Measurements from ENCODE around the gene PTPN13.
A peak's percentile ranks its signal among the peaks of the same experiment; 100 is the strongest.
"Not testable (repeated sequence)": the region's sequence is repeated elsewhere in the genome, so short reads cannot be mapped to it uniquely, and the experiment has no call there.

The PTPN13 gene

DNA sequence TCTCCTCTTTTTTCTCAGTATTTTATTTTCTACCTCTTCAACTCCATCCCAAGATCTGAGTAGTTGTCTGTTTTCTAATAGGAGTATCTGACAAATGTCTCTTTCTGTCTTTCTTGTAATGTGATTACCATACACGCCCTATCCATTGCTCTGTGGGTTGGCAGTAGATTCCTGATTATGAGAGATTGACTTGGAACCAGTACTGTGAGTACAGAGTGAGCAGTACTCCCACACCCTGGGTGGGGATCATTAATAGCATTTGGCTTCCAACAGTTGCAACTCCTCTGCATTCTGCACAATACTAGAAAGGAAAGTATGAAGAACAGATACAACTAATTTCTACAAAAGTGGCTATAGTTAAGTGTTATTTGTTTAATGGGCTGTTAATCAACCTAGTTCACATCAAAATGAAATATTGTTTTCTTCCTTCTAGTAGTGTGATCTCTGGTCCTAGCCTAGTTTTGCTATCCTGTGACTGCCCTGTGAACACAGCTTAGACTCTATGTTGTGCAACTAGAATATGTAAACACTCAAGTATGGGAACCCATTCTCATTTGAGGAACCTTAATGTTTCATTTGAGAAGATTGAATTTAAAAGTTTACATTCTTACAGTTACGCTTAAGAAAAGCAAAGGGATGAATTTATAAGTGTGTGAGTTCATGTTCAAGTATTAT lies 112.9 kb downstream of the PTPN13 start:
- peak in 3 of 56 donors; percentile 1 to 10 (median 6) for DNase-seq

DNA sequence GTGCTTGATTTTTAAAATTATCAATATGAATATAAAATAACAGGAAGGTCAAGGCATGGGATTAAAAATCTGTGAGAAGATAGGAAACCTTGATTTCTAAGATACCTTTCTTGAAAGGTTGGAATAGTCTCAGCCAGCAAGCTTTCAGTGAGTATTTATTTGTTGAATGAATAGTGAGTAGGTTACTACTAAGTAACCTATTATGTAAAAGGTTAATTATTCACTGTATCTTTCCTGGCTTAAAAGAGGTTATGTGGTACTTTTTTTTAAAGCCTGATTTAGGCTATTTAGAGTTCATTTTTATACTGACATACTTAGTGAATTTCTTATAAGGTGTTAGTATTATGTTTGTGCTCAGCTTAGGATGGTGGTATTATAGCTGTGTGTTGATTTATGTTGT lies 123.5 kb downstream of the PTPN13 start:
- no peak for DNase-seq

DNA sequence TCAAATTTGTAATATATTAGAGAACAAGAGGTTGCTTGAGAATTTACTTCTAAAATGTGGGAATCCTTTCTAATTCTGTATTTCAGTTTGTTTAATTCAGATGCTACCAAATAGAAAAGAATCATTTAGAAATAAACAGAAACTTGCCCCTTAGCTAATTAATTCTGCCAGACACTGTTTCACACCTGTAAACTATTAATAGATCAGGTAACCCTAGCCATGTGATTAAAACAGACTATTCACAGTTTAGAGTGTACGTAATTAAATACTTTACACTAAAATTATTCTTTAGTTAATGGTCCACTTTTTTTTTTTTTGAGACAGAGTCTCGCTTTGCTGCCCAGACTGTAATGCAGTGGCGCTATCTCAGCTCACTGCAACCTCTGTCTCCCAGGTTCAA lies 124.0 kb downstream of the PTPN13 start:
- DNase-seq, result no peak

DNA sequence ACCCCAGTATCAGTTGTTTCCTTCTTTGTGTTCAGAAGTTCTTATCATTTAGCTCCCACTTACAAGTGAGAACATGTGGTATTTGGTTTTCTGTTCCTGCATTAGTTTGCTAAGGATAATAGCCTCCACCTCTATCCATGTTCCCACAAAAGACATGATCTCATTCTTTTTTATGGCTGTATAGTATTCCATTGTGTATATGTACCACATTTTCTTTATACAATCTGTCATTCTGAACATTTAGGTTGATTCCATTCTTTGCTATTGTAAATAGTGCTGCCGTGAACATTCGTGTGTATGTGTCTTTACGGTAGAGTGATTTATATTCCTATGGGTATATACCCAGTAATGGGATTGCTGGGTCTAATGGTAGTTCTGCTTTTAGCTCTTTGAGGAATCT lies 125.0 kb downstream of the PTPN13 start:
- DNase-seq, result not testable (repeated sequence)

DNA sequence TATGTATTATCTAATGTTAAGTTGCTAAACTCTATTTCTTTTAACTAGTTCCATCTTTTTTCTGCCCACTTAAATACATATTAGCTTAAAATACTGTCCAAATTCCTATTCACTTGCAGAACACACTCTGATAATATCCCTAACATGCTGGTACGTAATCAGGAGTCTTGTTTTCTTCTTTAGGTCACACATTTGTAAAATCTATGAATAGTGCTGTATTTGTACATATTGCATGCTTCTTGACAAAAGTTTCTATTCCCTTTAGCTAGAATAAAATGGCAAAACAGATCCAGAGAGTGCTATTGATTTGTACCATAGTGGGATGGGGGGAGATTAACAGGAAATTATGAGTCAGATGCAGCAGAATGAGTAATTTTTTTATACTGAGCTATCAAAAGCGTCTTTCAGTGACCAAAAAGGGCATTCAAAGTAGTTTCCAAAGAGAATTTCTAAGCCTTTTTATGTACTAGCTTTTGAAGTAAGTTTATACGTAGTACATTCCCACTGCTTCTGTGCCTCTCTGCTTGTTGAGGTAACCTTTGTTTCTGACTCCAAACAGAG lies 126.5 kb downstream of the PTPN13 start:
- peak in 1 of 56 donors; percentile 5 for DNase-seq

DNA sequence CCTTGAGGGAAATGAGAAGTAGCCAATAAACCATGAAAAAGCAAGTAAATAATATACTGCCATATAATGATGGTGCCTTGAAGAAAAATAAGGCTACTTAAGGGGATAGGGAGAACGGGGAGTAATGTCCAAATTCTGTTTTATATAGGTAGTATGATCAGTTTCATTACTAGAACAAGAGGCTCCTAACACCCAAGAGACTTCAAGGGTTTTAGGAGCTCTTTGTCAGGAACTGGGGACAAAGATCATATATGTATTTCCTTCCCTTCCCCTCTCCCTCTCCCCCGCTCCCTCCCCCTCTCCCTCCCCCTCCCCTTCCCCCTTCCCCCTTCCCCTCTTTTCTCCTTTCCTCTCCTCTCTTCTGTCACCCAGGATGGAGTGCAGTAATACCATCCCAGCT lies 127.3 kb downstream of the PTPN13 start:
- no peak for DNase-seq

DNA sequence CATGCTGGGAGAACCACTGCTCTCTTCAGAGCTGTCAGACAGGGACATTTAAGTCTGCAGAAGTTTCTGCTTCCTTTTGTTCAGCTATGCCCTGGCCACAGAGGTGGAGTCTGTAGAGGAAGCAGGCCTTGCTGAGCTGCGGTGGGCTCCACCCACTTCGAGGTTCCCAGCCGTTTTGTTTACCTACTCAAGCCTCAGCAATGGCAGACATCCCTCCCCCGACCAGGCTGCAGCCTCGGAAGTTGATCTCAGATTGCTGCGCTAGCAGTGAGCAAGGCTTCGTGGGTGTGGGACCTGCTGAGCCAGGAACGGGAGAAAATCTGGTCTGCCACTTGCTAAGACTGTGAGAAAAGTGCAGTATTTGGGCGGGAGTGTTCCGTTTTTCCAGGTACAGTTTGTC lies 136.2 kb downstream of the PTPN13 start:
- DNase-seq, result peak in 11 of 56 donors; percentile 0 to 33 (median 6)

DNA sequence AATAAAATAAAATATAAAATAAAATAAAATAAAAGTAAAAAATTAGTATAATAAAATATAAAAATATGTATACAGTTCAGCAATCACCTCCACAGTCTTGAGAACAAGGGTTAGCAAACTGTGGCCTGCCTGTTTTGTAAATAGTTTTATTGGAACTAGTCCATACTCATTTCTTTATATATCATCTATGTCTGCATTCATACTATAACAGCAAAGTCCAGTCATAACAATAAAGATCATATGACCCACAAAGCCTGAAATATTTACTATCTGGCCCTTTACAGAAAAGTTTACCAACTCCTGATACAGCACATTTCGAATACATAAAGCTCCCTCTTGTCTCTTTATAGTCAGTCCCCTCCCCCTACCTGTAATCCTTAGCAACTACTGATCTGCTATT lies 143.1 kb downstream of the PTPN13 start:
- no peak for DNase-seq

DNA sequence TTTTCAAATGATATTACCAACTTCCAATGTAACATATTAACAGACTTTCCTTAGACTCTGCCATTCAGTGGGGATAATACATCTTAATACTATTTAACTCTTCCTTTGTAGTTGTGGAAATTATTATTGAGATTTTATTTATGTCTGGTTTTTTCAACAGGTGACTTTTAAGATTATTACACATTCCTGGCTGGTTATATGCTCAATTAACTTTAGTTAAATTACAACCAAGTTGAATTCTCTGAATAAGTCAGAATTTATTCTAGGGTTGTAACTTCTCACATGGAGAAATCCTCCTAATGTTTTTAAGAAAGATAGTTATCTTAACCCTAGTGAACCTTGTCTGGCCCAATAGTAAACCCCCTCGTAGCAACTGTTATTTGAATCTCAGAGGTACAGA lies 147.7 kb downstream of the PTPN13 start:
- DNase-seq, result no peak

DNA sequence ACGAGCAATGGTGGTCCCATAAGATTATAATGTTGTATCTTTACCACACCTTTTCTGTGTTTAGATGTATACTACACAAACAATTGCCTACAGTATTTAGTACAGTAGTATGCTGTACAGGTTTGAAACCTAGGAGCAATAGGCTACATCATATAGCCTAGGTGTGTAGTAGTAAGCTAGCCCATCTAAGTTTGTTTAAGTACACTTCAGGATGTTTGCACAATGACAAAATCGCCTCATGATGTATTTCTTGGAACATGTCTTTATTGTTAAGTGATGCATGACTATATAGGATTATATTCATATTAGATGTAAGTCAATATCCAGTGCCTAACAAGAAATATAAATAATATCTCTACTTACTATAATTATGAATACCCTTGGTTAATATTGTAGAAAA lies 150.5 kb downstream of the PTPN13 start:
- no peak for DNase-seq

DNA sequence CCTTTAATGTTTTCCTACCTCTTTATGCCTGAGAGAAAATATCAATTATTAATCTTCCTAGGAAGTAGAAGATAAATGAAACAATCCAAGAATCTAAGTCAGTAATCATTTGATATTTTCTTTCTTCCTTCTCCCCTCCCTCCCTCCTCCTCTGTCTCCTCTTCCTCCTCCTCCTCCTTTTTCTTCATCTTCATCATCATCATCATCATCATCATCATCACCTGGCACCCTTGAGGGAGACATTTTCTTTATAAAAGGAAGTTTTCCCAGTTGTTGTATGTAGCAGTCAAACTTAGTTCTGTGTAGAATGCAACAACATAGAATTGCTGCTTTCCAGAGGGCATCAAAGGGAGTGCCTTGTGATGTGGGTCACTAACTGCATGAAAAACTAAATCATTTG lies 155.0 kb downstream of the PTPN13 start:
- no peak for DNase-seq

DNA sequence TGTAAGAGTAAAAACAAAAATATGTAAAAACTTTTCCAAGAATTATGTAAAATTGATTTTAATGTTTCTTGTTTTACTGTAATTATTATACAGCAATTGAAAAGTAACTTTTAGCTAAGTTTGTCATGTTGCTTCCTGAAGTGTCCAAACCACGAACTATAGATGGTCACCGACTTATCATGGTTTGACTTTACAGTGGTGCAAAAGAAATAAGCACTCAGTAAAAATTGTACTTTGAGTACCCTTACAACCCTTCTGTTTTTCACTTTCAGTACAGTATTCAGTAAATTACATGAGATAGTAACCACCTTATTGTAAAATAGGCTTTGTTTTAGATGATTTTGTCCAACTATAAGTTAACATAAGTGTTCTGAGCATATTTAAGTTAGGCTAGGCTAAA lies 161.3 kb downstream of the PTPN13 start:
- no peak for DNase-seq

DNA sequence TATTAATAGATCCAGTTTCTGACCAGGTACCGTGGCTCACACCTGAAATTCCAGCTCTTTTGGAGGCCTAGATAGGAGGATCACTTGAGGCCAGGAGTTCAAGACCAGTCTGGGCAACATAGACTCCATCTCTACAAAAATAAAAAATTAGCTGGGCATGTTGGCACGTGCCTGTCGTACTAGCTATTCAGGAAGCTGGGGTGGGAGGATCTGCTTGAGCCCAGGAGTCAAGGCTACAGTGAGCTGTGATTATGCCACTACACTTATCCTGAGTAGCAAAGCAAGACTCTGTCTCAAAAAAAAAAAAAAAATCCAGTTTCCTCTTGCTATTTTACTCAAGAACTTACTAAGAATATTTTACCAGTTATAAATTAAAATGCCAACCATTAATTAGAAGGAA lies 163.4 kb downstream of the PTPN13 start:
- no peak for DNase-seq

DNA sequence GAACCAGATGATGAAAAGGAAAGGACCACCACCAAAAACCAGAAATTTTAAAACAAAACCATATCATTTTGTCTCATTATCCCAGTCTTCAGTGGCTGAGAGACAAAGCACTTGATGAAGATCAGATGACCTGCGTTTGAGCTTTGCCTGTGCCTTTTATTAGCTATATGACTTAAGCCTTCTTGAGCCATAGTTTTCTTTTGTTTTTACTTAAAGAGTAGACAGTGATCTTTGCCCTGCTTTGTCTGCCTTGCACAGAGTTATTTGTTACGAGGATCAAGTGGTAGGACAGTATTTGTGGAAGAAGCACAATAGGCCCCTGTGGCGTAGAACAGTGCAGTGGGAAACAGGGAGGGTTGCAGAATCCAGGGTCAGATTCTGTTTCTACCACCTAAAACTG lies 165.2 kb downstream of the PTPN13 start:
- no peak for DNase-seq

DNA sequence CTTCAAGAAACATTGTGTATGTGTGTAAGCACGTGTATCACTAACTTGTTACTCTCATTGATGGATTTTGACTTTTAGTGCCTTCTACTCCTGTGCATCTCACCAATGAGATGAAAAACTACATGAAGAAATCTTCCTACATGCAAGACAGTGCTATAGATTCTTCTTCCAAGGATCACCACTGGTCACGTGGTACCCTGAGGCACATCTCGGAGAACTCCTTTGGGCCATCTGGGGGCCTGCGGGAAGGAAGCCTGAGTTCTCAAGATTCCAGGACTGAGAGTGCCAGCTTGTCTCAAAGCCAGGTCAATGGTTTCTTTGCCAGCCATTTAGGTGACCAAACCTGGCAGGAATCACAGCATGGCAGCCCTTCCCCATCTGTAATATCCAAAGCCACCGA lies 168.5 kb downstream of the PTPN13 start:
- DNase-seq, result no peak

DNA sequence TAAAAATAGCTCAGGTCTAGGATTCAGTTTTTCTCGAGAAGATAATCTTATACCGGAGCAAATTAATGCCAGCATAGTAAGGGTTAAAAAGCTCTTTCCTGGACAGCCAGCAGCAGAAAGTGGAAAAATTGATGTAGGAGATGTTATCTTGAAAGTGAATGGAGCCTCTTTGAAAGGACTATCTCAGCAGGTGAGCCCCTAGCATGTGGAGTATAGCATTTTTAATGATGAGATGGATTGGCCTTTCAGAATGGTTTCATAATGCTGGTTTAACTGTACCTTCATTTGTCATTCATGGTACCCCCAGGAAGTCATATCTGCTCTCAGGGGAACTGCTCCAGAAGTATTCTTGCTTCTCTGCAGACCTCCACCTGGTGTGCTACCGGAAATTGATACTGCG lies 175.7 kb downstream of the PTPN13 start:
- no peak for DNase-seq

DNA sequence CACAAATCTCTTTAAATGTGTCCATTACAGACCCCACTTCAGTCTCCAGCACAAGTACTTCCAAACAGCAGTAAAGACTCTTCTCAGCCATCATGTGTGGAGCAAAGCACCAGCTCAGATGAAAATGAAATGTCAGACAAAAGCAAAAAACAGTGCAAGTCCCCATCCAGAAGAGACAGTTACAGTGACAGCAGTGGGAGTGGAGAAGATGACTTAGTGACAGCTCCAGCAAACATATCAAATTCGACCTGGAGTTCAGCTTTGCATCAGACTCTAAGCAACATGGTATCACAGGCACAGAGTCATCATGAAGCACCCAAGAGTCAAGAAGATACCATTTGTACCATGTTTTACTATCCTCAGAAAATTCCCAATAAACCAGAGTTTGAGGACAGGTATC lies 177.0 kb downstream of the PTPN13 start:
- no peak for DNase-seq

DNA sequence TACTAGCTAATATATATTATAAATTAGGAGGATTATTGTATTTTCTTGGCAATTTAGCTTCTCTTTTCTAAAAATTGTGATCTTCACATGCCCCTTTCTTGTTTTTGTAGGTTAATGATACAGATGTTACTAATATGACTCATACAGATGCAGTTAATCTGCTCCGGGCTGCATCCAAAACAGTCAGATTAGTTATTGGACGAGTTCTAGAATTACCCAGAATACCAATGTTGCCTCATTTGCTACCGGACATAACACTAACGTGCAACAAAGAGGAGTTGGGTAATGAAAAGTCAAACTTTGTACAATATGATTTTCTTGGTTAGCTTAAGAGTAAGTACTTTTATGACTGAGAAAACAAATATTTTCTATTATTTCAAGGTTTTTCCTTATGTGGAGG lies 180.9 kb downstream of the PTPN13 start:
- no peak for DNase-seq

DNA sequence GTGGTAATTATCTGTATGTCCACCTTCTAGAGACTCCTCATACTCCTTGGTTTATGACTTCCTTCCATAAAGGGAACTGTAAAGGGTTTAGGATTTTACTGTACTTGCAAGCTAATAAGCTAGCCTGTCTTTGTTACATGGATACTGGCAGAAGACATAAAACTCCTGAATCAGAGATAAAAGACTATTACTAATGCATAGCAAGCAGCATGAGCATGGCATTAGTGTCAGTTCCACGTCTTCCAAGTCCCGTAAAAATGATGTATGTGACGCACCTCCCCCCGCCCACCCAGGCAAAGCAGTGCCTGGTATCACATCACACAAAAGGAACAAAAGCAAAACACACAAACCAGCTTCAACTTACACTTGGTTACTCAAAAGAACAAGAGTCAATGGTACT lies 184.1 kb downstream of the PTPN13 start:
- DNase-seq, result no peak

DNA sequence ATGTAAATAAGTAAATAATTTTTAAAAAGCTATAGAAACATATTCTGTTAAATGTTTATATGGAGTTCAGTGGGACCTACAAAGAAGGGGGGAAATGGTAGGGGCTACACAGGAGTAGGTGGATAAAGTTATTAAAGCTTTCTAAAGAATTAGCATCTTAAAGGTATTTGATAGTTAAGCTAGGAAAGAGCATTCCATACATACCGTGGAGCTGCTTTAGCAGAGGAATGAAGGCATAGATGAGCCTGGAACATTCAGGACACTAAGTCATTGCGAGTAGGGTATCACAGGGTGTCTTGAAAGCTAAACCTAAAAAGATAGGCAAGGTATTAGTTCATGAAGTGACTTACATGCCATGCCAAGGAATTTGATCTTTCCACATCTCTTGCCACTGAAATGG lies 194.7 kb downstream of the PTPN13 start:
- no peak for DNase-seq

DNA sequence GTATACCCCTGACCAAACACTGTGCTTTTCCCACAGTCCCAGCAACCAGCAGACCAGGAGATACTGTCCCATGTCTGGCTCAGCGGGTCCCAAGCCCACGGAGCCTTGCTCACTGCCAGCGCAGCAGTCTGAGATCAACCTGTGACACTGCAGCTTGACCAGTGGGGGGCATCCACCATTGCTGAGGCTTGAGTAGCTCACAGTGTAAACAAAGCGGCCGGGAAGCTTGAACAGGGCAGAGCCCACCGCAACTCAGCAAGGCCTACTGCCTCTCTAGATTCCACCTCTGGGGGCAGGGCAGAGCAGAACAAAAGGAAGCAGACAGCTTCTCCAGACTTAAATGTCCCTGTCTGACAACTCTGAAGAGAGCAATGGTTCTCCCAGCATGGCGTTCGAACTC lies 197.0 kb downstream of the PTPN13 start:
- DNase-seq, result no peak

DNA sequence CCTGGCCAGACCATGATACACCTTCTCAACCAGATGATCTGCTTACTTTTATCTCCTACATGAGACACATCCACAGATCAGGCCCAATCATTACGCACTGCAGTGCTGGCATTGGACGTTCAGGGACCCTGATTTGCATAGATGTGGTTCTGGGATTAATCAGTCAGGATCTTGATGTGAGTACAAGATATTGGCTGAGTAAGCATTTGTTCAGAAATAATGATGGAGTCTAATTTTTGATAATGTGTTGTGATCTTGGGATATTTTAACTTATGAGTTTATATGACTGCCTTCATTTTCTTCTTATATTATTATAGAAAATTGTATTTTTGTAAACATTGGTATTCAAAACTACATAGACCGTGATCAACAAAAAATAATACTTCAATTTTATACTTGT lies 215.7 kb downstream of the PTPN13 start:
- DNase-seq, result no peak

DNA sequence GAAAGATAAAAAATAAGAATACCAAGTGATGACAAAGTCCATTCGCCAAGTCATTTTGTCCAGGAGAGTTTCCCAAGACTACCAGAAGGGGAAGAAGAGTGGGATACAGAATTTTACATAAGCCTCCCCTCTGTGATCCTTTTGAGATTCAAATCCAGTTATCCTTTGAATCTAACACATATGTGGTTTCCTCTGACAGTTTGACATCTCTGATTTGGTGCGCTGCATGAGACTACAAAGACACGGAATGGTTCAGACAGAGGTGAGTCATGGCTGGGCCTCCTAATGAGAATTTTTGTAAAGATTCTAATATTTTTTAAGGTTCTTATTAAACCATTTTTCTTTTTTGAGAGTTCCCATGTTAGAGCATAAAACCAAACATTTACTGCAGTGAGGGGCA lies 216.7 kb downstream of the PTPN13 start:
- DNase-seq, result no peak

DNA sequence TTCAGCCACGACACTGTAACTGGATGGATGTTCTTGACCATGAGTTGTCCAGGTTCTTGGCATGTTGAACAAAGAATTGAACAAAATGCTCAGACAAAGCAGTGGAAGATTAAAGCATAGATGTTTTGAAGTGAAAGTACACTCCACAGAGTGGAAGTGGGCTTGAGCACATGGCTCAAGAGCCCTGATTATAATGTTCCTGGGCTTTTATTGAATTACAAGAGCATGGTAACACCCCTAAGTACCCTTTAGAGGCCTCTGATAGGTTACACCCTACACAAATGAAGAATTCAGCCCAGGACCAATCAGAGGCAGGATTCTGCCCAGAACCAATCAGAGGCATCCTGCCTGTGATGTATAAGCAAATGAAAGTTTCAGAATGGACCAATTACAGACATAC lies 221.5 kb downstream of the PTPN13 start:
- no peak for DNase-seq
